ENCODE measurements around the gene ALX4.

The ALX4 gene

DNA sequence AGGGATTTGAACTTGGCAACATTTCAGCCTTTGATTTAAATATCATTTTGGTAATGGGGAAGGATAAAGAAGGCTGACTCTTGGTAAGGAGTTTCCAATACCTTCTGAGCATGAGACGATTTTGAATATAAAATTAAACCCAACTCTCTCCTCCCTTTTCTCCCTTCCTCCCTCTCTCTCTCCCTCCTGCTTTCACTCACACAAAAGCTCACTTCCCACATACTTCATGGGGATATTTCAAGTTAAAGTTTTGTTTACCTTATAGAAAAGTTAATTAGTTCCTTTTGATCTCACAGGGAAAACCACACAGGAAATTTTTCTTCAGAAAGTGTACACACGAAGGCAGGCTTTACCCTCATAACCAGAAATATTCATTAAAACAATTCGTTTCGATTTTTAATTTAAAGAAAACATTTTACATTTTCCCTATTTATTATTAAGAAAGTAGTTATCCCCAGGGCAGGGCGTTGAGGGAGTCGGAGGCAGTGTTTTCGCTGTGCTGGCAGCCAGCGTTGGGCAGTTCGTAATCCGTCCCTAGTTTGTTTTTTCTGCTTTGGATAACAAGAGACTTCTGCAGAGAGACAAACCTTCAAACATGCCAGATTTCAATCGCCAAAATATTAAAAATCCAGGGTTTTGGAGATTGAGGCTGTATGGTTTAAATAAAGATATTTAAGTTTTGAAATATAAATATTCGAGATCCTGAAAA, 25.3 kb upstream of the ALX4 start:
- no peak for DNase-seq (ENCODE audit: low spot score)

DNA sequence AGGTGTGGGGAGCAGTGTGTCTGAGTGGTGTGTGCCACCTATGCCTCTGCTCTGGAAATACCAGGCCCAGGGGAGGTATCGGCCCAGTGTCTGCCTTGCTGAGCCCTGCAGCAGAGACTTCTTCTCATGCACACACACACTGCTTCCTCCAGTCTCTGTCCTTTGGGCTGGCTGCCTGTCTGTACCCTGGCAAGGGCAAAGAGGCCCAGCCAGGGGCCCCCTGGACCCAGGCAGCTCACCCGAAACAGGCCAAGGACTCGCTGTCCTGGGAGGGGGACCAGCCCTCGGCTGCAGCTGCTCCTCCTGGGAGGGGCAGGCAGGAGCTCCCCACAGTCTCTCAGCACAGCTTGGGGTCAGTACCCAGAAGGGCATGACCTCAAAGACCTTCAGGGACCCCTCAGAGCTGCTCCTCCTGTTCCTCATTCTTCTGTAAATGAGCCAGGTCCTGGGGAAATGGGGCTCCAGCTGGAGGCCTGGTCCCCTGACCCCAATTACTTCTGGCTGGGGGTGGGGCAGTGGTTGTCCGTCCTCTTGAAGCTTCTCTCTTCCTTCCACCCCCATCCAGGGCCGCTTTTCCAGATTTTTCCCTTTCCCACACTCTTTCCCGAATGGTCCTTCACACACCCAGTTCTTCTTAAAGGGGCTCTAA, 24.5 kb upstream of the ALX4 start:
- no peak for DNase-seq (ENCODE audit: low spot score)

DNA sequence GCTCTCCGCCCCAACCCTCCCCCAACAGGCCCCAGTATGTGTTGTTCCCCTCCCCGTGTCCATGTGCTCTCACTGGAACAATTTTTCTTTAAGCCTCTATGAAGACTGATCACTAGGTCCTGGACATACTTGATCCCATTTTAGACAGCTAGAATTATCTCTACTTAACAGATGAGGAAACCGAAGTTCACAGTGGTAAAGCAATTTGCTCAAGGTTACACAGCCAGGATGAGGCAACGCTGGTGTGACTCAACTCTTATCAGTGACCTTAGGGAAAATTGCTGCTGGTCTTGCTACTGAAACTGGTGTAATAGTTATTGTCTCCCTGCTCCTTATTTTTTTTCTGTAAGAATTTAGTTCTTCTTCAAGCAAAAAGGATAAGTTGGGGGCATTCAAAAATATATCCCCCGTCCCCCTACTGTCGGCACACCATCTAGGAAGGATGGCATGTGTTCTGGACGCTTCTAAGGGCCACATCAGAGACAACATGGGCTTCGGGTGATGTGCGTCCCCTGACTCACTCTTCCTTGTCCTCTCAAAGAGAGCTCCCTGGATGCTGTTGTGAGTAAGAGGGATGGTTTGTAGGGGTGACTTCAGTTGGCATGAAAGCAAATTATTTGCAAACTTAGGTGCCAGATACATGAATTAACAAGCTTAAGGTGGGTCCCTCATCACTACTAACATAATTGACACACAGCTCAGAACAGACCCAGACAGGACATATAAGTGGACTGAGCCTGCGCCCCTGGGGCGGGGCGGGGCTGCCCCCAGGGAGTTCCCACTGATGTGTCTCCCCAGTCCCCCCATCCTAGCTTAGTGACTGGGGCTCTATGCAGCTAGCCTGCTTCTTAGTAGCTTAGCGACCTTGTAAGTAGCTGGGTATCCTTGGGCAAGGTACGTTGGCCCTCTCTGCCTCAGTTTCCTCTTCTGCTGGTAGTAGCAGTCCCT, 23.6 kb upstream of the ALX4 start:
- DNase-seq (ENCODE audit: low spot score), result no peak

DNA sequence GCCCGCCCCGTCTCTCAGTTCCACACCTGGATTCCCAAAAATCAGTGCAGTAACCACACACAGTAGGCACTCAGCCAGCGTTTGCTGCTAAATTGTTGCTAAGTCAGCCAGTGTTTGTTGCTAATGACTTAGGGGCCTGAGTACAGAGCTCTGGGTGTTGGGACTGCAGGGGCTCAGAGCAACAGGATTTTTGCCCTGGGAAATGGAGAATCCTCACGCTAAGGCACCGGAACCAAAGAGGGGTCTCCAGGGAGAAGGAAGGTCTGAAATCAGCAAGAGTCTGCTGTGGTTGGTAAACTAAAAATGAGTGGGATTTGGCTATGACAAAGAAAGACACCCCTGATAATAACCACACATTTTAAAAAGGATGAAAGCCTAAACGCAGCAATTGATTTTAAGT, 22.7 kb upstream of the ALX4 start:
- DNase-seq (ENCODE audit: low spot score), result no peak

DNA sequence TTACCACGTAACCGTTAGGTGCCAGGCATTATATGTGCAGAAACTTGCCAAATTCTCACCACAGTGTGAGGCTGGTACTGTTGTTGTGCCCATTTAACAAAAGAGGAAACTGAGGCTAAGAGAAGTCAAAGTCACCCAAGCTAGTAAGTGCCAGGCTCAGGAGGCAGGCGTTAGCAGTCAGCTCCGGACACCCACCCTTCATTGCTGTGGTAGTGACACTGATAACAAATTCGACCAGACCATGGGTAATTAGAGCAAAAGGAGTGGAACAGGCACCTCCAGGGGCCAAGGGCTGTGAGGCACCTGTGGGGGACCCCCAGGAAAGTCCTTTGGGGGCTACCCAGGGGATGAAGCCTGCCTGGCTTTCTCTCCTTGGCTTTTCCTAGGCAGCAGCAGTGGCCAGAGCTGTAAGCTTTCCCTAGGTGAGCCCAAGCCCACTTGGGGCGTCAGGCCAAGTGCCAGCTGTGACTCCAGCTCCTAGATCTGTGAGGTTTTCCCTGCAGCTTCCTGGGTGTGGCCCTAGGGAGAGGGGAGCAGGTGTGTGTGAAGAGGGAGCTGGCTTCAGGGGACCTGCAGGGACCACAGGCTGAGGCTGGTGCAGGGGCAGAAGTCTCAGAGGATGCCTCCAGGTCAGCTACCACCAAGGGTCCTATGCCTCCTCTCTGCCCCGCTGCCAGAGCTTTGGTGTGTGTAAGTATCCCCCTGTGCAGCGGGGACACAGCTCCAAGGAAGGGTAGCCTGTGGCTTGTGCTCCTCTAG, 19.7 kb upstream of the ALX4 start:
- DNase-seq (ENCODE audit: low spot score), result no peak

DNA sequence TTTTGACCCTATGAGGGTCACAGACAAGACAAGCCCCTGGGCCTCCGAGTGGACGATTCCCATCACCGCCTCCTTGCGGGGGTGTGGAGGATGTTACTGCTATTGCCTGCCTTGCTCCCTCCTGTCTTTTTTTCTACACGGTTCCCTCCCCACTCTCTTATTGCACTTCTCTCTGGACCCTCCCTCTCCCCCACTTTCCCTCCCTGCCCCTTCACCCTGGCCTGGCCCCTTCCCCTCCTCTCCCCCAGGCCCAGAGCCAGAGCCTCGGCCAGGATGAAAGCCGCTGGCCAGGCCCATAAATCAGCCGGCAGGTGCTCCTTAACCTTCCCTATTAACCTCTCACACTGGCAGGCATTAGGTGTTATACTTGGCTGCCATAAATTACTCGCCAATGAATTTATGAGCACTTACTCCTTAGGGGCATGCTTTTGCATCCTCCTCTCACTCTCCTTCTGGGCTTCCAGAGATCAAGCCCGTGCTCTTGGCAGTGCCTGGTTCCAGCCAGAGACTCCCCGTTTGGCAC, 18.3 kb upstream of the ALX4 start:
- DNase-seq (ENCODE audit: low spot score), result no peak

DNA sequence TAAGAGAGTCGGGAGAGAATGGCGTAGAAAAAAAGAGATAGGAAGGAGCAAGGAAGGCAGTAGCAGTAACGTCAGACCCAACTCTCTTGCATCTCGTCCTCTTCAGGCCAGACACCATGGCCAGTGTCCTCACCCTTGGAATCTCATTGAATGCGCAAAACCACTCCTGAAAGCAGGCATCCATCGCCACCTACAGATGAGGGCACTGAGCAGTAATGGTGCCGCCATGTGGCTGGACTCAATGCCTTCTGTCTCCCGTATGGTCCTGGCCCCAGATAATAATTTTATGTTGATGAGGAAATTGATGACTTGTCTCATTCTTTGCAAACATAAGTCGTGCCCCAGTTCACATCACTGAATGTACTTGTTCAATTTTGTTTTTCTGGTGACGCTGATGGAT, 17.8 kb upstream of the ALX4 start:
- no peak for DNase-seq (ENCODE audit: low spot score)

DNA sequence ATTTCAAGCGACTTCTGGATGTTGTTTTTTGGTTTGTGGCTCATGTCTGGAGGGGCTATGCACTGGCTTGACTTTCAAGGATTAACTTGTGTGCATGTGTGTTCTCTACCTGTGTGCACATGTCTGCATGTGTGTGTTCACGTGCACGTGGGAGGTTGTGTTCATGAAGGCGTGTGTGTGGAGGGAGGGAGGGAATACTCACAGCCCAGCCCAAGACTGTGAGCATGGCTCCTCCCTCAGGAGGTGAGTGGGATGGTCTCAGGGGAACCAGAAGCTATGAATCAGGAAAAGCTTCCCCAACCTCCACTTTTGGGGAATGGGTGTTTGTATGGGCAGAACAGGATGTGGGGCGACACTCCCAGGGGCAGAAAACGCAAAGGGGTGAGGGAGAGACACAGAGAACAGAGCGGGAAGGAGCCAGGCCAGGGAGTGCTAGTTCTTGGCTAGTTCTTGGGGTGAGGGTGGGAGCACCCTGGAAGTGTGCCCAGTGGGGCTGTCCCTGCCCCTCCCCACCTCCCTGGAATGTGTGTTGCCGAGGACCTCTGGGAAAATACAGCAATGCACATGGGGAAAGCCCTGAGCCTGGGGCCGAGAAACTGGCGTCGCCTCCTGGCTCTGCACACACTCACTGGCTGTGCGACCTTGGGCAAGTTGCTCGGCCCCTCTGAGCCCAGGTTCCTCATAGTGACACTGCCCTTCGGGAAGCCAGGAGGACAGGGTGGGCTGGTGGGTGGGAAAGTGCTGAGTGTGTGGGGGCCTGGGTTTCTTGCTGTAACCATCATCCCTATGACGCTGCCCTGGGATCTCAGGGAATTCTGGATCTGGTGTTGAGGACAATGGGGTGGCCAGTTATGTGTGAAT, 16.9 kb upstream of the ALX4 start:
- no peak for DNase-seq (ENCODE audit: low spot score)

DNA sequence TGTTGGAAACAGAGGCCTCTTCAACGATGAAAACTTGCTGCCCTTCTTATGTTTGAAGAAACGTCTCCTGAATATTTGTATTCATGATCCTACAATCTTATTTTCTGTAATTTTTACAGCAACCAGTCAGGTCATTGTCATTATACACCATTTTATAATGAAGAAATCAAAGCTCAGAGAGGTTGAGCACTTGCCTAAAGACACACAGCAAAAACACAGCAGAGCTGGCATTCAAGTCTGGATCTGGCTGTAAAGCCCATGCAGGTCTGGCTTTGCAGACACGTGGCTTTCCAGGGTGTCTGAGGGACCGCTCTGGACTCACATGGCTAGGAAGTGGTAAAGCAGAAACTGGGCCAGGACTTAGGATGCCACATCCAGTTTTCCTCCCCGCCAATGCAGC, 15.8 kb upstream of the ALX4 start:
- DNase-seq (ENCODE audit: low spot score), result no peak

DNA sequence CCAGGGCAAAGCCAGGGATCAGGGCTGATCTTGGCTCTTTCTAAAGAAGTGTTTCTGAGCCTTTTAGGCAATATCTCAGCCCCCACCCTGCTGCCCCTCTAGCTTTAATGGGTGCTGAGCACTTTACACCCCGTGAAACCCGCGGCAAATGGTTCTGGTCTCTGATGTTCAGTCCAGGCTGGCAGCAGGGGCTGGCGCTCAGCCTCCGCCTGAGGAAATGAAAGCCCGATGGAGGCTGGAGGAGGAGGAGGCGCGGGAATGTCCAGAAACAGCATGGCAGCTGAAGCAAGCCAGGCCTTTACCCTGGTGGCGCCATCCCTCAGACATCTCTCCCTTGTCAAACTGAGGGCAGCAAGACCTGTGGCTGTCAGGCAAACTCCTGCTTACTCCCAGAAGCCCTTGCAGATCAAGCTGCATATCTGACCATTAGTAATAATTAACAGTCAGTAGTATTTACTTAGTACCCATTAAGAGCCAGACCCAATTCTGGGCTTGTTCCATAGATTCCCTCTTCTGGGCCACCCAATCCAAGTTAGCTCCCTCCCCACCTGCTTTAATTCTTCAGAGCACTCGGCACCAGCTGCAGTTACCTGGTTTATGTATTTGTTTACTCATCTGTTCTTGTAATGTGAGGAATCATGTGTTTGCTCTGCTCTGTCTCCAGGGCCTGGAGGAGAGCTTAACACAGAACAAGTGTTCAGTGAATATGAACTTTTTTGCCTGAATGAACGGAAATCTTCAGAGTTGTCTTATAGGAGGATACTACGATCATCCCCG, 15.0 kb upstream of the ALX4 start:
- DNase-seq (ENCODE audit: low spot score), result no peak

DNA sequence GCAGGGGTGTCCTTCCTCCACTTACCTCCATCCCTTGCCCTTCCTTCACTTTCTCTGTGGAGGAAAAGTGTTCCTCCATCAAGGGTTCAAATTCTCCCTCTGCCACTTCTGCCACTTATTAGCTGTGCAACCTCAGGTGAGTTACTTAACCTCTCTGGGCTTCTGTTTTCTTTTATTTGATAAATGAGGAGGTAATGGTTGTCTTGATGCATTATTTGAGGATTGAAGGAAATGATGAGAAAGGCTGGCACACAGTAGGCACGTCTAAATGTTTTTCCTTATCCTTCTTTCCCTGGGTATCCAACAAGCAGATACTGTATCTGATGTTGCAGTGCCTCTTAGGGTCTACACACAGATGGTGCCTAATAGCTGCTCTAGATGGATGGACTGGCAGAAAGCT, 14.3 kb upstream of the ALX4 start:
- no peak for DNase-seq (ENCODE audit: low spot score)

DNA sequence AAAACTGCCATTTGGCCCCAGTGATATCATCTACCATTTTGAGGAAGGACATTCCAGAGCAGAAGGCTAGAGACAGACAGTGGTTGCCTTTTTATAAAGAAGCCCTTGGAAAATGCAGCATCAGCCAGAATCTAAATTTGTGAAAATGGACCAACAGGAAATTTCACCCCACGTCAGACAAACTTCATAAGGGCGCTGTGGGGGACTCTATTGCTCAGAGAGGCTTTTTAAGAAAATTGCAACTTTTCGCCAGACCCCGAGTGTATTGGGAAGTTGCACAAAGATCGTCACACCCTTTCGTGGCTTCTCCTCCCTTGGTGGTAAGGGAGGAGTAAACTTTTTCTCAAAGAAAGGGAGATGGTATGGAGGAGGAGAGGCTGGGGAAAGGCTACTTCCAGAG, 12.3 kb upstream of the ALX4 start:
- DNase-seq (ENCODE audit: low spot score), result no peak

DNA sequence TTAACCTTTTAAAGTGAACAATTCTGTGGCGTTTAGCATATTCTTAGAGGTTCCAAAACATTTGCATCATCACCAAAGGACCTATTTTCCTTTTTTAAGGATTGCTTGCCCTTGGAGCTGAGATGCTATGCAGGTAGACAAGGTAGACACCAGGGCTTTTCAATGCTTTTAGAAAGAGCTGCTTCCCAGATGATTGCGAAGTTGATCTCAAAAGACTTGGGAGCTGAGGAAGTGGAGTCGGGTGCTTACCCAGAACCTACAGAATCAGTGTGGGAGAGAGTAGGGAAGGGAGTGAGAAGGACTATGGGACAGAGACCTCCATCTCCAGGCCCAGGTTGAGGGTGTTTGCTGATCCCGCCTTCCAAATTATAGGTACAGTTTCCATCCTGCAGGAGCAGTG, 11.1 kb upstream of the ALX4 start:
- no peak for DNase-seq (ENCODE audit: low spot score)

DNA sequence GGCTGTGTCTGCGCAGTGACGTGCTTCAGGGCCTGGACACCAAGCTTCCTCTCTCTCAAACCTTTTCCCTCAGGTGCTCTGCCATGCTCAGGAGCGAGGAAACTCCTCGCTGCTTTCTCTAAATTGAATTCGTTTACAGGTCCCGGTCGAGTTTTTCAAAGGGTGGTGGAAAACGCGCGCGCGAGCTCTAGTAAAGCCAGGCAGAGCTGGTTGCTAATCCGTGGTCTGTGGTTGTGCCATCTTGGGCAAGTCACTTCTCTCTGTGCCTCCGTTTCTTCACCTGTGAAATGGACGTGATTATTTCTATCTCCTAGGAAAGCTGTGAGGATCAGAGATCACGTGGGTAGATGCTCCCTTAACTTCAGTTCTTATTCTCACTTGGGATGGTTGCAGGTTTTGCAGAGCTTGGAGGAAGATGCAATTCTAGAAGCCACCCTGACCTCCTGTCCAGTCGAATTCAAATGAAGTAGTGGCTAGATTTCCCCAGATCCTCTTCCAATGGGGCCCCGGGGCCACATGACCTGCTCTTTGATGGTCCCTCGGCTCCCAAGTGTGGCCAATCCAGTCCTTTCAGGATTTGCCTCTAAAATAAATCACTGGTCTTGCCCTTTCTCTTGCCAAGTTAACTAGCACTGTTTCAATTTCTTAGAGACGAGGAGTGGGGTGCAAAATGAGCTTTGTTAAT, 10.5 kb upstream of the ALX4 start:
- no peak for DNase-seq (ENCODE audit: low spot score)

DNA sequence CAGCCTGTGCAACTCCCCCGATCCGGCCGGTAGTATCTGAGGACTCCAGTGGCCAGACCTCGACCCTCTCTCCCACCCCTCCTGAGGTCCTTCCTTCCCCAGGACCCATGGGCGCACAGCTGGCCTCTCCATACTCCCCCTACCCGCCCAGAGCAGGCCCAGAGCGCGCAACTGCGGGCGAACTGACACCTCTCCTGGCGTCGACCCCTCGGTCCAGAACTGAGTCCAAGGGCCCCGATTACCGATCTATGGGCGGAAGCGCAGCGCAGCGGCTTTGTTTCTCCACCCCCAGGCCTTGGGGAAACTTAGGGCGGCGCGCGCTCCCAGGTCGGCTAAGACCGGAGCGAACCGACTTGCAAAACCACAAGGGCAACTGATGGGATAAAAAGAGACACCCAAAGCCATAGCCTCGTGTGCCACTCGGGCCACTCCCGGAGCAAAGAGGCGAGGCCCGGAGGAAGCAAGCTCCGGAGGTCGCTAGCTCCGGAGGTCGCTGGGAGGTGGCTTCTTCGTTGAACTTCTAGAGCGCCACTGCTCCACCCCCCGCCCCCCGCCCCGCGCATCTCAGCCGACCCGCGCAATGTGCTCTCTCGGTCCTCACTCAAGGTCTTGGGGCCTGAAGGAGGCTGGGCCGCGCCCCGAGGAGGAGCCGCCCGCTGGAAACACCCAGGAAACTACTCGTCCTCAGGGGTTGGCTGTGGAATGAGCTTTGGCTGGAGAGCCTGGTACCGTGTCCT, 9.8 kb upstream of the ALX4 start:
- DNase-seq (ENCODE audit: low spot score), result no peak

DNA sequence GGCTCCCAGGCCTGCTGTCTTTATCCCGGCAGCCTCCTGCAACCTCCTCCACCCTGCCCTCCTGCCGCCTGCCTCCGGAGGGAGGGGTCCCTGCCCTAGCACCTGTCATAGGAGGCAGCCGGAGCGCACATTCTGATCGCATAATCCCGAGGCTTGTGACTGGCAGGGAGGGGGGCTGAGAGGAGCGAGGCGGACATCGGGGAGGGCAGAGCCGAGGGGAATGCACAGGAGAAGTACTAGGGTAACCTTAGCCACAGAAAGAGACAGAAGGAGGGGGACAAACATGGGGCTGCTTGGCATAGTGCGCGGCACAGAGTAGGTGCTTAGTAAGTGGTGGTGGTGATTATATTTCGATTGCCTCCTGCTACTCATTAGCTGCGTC, 9.2 kb upstream of the ALX4 start:
- DNase-seq (ENCODE audit: low spot score), result no peak

DNA sequence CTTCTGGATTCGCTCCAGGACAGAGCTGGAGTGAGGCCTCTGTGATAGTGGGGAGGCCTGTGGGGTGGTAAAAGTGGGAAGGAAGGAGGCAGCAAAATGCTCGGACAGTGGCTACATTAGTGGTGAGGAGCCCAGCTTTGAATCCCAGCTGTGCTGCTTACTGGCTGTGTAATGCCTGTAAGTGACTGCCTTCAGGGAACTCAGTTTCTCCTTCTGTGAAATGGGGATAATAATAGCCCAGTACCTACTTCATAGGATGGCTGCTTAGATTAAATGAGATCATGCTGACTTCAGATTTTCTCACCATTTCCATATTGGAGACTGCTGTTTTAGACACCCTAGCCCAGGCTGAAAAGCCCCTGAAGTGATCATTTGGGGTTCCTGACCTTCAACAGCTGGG, 8.4 kb upstream of the ALX4 start:
- DNase-seq (ENCODE audit: low spot score), result no peak

DNA sequence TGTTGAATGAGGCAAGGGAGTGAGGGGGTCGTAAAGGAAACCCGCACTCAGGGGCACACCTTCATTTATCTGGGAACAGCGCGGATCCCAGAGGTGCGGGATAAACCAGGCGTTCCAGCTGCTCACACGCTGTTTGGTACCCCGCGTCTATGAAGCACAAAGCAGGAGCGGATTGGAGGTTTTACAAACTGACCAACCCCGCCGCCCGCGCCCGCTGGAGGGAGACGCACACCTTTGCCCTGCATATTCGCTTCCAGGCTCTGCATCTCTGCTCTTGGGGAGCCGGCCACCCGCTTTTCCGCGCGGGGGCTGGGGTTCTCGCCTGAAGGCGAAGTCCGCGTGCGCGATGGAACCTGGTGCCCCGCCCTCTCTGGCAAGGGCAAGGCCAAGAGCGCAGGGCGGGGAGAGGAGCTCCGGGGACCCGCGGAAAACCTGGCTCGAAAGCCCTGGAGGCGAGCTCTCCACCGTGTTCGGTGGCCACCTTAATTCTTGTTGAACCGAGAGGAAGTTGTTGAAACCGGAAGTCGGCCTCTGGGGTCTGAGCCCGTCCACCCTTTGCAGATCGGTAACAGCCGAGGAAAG, 6.8 kb upstream of the ALX4 start:
- DNase-seq (ENCODE audit: low spot score), result no peak
